ENCODE results near the gene LRRC1.

Gene LRRC1

GRCh38 chr6:53929041-53929820, 134.4 kb downstream of the LRRC1 start:
- DNase-seq: no peak

GRCh38 chr6:53929821-53930120, 135.0 kb downstream of the LRRC1 start:
- DNase-seq: no peak

- DNase-seq: no peak
Observed at GRCh38 chr6:53930330-53930729, 135.5 kb downstream of the LRRC1 start.

- no peak for DNase-seq
Observed at GRCh38 chr6:53931086-53931485, 136.3 kb downstream of the LRRC1 start.

GRCh38 chr6:53932516-53932915, 137.7 kb downstream of the LRRC1 start:
- no peak for DNase-seq

- DNase-seq: no peak
Observed at GRCh38 chr6:53934023-53934422, 139.2 kb downstream of the LRRC1 start.

GRCh38 chr6:53937461-53937860, 142.7 kb downstream of the LRRC1 start:
- DNase-seq: no peak

GRCh38 chr6:53938810-53939209, 144.0 kb downstream of the LRRC1 start:
- DNase-seq: no peak

GRCh38 chr6:53939830-53940229, 145.0 kb downstream of the LRRC1 start:
- no peak for DNase-seq

GRCh38 chr6:53943395-53943794, 148.6 kb downstream of the LRRC1 start:
- DNase-seq: no peak

- DNase-seq: no peak
Observed at GRCh38 chr6:53944091-53944490, 149.3 kb downstream of the LRRC1 start.

GRCh38 chr6:53944543-53944942, 149.7 kb downstream of the LRRC1 start:
- DNase-seq: no peak

GRCh38 chr6:53945765-53946407, 151.1 kb downstream of the LRRC1 start:
- no peak for DNase-seq

GRCh38 chr6:53947780-53948179, 153.0 kb downstream of the LRRC1 start:
- no peak for DNase-seq

- DNase-seq: no peak
Observed at GRCh38 chr6:53951383-53951782, 156.6 kb downstream of the LRRC1 start.

- DNase-seq: peak; percentile 33
Observed at GRCh38 chr6:53956068-53956711, 161.4 kb downstream of the LRRC1 start.

GRCh38 chr6:53956804-53957203, 162.0 kb downstream of the LRRC1 start:
- DNase-seq: no peak

- DNase-seq: no peak
Observed at GRCh38 chr6:53959717-53960116, 164.9 kb downstream of the LRRC1 start.

- DNase-seq: no peak
Observed at GRCh38 chr6:53960311-53960710, 165.5 kb downstream of the LRRC1 start.

- DNase-seq: no peak
Observed at GRCh38 chr6:53961679-53962370, 167.0 kb downstream of the LRRC1 start.

- no peak for DNase-seq
Observed at GRCh38 chr6:53962646-53963045, 167.8 kb downstream of the LRRC1 start.

GRCh38 chr6:53967415-53967814, 172.6 kb downstream of the LRRC1 start:
- no peak for DNase-seq
